ENCODE data around the gene SPAG6. TPM values are rescaled to one million over a fixed set of nuclear protein-coding genes. Genes with fewer than 3 reads are reported as not detected.

SPAG6 gene
- total and polyA plus RNA-seq, 2 of the 8 experiments (the other 6 are each of a cell fraction or from before 2014, with no cell fraction given) = 0.14 TPM; not detected in 1

DNA sequence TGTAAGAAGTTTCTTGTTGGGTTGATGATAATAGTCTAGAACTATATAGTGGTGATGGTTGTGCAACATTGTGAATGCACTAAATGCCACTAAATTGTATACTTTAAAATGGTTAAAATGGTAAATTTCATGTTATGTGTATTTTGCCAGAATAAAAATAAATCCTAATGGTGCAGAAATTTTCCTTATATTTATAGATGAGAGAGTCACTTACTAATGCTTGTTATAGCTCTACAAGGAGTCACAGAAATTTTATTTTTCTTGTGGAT is 21.1 kb downstream of the SPAG6 start (continued):
- no peak for TF ChIP-seq HDAC2 (IDR thresholded peaks at IDR 0.05; ENCODE audit: borderline replicate concordance in 1 of 2, low read depth in 2 of 2, low read length in 2 of 2)

Data from H1 (cell line).